Measurements from ENCODE around the gene KIRREL2. TPM values are rescaled to one million over a fixed set of nuclear protein-coding genes. Genes with fewer than 3 reads are reported as not detected.

Gene KIRREL2
- total RNA-seq, 2 donors from 2014 or later = 1.2 to 3.3 TPM

DNA sequence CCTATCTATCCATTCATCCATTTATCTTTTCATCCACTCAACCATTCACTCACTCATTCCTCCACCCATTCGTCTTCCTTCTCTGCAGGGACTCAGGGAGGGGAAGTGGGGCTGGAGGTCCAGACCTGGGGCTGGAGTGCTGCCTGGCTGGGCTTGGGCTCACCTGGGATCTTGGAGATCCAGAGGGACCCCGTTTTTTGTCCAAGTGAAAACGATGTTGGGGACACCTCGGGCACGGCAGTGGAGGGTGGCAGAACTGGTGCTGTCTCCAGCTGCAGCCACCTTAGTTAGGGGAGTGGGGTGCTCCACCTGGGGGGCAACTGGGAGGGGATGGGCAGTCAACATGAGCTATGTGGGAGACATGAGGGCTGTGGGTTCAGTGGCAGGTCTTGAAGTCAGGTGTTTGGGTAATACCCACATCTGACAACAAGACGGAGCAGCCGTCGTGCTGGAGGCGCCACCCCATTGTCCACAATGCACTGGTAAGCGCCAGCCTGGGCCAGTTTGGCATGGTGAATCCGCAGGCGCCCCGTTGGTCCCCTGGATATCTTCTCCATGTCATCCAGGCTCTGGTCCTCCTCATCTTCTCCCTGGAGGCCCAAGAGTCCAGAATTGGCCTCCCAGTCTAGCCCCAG is 14.6 kb upstream of the KIRREL2 start:
- ATAC-seq (no peak), DNase-seq (ENCODE audit: low spot score in 2 of 2) (no peak)
- Mint-ChIP-seq H3K36me3 (peaks cover 0 to 32% of the 10 kb centered on the region in 2 donors), H3K27ac (no peak overlapping the region), H3K9me3 (peaks cover 9% of the 10 kb centered on the region in 2 donors)

DNA sequence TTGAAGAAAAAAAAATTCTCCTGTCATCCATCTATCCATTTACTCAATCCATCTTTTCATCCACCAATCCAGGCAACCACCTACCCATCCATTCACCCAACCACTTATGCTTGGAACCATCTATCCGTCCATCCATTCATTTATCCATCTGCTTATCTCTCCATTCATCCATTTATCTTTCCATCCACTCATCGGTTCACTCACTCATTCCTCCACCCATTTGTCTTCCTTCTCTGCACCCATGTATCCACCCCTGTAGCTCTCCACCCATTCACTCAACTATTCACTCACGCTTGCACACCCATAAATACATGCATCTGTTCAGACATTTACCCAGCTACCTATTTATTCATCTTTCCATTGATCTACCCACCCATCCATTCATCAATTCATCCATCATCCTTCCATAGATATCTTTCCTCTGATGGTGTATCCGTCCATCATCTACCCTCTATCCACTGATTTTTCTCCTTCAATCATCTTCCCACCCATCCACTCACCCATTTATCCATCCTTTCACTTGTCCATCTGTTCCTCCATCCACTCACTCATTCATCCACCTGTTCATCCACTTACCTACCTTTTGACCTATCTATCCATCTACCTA is 13.9 kb upstream of the KIRREL2 start:
- peaks cover 9% of the 10 kb centered on the region in 2 donors for H3K9me3 Mint-ChIP-seq
- no peak overlapping the region for H3K27ac Mint-ChIP-seq
- no peak for DNase-seq (ENCODE audit: low spot score in 2 of 2)
- ATAC-seq = no peak
- peaks cover 0 to 32% of the 10 kb centered on the region in 2 donors for H3K36me3 Mint-ChIP-seq

GRCh38 chr19:35843676-35844481 is 12.8 kb upstream of the KIRREL2 start:
- DNase-seq (ENCODE audit: low spot score in 2 of 2) (no peak), ATAC-seq (no peak)
- H3K36me3 Mint-ChIP-seq = peaks cover 0 to 32% of the 10 kb centered on the region in 2 donors

DNA sequence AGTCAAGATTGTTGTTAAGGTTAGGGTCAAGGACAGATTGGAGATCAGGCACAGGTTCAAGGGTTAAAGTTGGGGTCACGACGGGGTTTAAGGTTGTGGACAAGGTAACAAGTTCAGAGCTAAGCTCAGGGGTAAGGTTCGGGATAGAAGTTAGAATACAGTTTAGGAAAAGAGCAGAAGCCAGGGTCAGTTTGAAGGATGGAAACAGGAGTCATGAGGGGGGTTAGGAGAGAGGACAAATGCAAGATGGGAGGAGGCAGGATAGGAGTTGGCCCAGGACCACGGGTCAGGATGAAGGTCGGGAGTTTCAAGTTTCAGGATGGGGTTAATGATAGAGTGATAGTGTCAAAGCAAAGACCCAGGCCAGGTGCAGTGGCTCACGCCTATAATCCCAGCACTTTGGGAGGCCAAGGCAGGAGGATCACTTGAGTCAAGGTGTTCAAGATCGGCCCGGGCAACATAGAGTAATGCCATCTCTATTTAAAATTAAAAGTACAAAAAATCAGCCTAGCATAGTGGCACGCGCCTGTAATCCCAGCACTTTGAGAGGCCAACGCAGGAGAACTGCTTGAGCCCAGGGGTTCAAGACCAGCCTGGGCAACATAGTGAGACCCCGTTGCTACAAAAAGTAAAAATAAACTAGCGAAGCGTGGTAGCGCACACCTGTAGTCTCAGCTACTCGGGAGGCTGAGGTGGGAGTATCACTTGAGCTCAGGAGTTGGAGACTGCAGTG is 12.1 kb upstream of the KIRREL2 start:
- no peak overlapping the region for H3K27ac Mint-ChIP-seq
- no peak for ATAC-seq
- peaks cover 9% of the 10 kb centered on the region in 2 donors for H3K9me3 Mint-ChIP-seq
- H3K36me3 Mint-ChIP-seq = peaks cover 0 to 32% of the 10 kb centered on the region in 2 donors
- no peak for DNase-seq (ENCODE audit: low spot score in 2 of 2)

More at GRCh38 chr19:35843676-35844481, 12.8 kb upstream of the KIRREL2 start:
- Mint-ChIP-seq H3K27ac (no peak overlapping the region), H3K9me3 (peaks cover 9% of the 10 kb centered on the region in 2 donors)

DNA sequence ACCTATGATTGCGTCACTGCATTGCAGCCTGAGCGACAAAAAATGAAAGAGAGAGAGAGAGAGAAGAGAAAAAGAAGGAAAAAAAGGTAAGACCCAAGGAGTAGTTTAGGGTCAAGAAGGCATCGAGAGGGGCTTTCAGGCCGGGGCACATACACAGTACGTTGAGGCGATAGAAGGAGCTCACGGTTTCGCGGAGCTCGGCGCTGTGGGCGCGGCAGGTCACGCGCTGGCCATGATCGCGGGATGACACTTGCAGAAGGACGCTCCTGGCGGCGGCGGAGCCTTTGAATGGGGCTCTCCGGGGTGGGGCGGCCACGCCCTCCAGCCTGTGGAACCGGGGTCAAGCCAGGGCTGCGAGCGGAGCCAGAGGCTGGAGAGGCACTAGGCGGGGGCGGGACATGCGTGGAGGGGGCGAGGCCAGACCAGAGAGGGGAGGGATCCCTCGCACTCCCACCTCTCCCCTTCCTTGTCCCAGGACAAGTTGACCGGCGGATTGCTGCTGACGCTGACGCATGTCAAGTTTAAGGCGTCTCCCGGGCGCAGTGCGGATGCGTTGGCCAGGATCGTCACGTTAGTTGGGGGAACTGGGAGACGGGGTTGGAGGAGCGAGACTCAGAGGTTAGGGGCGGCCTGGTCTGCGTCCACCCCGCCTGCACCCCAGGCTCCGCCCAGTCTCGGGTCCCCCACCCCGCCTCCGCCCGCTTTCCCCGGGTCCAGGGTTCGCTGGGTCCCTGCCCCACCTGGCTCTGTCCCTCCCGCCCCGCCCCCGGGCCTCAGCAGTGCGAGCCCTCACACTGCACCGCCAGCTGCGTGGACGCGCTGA is 11.3 kb upstream of the KIRREL2 start:
- peaks cover 9% of the 10 kb centered on the region in 2 donors for H3K9me3 Mint-ChIP-seq
- H3K36me3 Mint-ChIP-seq = peaks cover 0 to 32% of the 10 kb centered on the region in 2 donors
- H3K27ac Mint-ChIP-seq = no peak overlapping the region
- DNase-seq (ENCODE audit: low spot score in 2 of 2) = no peak
- ATAC-seq = peak; percentile 39 to 57

- Mint-ChIP-seq H3K36me3 (peaks cover 0 to 32% of the 10 kb centered on the region in 2 donors), H3K9me3 (peaks cover 9% of the 10 kb centered on the region in 2 donors), H3K27ac (no peak overlapping the region)
- ATAC-seq = peak; percentile 24 to 34
- no peak for DNase-seq (ENCODE audit: low spot score in 2 of 2)
Observed at GRCh38 chr19:35846038-35846668, 10.6 kb upstream of the KIRREL2 start.

DNA sequence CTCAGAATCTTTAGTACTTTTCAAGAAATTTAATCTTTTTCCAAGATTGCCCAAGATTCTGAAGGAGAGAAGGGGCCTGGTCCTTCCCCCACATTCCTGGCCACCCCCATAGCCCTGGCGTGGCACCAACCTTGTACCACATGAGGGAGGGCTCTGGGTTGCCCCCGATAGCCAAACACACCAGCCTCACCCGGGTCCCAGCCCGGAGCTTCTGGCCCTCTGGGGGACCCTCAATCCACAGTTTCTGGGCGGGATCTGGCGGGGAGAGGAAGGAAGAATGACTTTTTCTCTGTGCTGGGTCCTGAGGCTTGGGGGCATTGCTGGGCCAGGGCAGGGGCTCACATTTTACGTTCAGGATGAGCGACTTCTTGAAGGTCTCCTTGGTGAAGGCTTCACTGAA is 8.8 kb upstream of the KIRREL2 start:
- Mint-ChIP-seq H3K36me3 (peaks cover 0 to 26% of the 10 kb centered on the region in 2 donors), H3K9me3 (peaks cover 3 to 4% of the 10 kb centered on the region in 2 donors), H3K27ac (no peak overlapping the region)
- no peak for ATAC-seq
- DNase-seq (ENCODE audit: low spot score in 2 of 2) = no peak

GRCh38 chr19:35848486-35848885 is 8.2 kb upstream of the KIRREL2 start:
- Mint-ChIP-seq H3K27ac (no peak overlapping the region), H3K36me3 (peaks cover 0 to 20% of the 10 kb centered on the region in 2 donors), H3K9me3 (no peaks in the 10 kb centered on the region)
- ATAC-seq (no peak), DNase-seq (ENCODE audit: low spot score in 2 of 2) (no peak)

- no peak for DNase-seq (ENCODE audit: low spot score in 2 of 2)
- ATAC-seq = no peak
- Mint-ChIP-seq H3K36me3 (peaks cover 0 to 19% of the 10 kb centered on the region in 2 donors), H3K27ac (no peak overlapping the region), H3K9me3 (no peaks in the 10 kb centered on the region)
Observed at GRCh38 chr19:35848919-35849505, 7.7 kb upstream of the KIRREL2 start.

DNA sequence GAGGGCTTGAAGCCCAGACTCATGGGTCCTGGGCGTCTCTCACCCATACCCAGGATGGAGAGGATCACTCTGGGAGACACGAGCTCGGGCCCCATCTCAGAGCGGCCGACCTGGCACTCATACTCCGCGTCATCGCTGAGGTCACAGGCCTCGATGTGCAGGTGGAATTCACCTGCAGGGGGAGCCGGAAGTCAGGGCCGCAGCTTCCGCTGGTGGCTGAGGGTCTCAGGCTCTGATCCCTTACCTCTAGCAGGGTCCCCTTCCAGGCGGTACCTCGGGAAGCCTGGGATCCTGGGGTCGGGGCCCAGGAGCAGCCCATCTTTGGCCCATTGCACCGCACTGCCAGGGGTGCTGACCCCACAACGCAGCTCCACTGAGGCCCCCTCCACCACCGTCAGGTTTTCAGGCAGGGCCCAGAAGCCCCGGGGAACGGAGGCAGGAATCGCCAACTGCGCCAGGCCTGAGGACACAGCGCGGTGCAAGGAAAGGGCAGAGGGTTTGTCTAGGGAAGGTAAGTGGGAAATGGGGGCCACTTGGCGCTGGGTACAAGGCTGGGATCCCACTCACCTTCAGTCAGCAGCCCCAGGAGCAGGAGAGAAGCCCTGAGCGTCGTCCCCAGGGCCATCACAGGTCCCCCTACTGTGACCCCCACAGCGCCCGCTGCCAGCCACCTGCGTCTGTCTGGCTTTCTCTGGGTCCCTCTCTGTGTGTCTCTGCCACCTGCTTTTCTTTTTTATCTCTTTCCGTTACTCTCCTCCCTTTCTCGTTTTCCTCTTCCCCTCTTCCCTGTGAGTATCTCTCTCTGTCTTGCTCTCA is 5.3 kb upstream of the KIRREL2 start:
- no peak for DNase-seq (ENCODE audit: low spot score in 2 of 2)
- peak in 1 of 2 donors; percentile 22 for ATAC-seq
- no peak overlapping the region for H3K27ac Mint-ChIP-seq

GRCh38 chr19:35852029-35852780 is 4.5 kb upstream of the KIRREL2 start, which contains the start of gene NPHS1:
Gene NPHS1 (minus strand): TSS chr19:35852504. CDS start chr19:35851837, 667 bp downstream.
- H3K36me3 Mint-ChIP-seq = no peaks in the 10 kb centered on the region
- H3K9me3 Mint-ChIP-seq = no peaks in the 10 kb centered on the region
- ATAC-seq = no peak
- no peak for DNase-seq (ENCODE audit: low spot score in 2 of 2)
- no peak within 1 kb of the TSS for H3K27ac Mint-ChIP-seq

More for the DNA sequence above, 5.3 kb upstream of the KIRREL2 start:
- Mint-ChIP-seq H3K36me3 (peaks cover 0 to 4% of the 10 kb centered on the region in 2 donors), H3K9me3 (no peaks in the 10 kb centered on the region)

DNA sequence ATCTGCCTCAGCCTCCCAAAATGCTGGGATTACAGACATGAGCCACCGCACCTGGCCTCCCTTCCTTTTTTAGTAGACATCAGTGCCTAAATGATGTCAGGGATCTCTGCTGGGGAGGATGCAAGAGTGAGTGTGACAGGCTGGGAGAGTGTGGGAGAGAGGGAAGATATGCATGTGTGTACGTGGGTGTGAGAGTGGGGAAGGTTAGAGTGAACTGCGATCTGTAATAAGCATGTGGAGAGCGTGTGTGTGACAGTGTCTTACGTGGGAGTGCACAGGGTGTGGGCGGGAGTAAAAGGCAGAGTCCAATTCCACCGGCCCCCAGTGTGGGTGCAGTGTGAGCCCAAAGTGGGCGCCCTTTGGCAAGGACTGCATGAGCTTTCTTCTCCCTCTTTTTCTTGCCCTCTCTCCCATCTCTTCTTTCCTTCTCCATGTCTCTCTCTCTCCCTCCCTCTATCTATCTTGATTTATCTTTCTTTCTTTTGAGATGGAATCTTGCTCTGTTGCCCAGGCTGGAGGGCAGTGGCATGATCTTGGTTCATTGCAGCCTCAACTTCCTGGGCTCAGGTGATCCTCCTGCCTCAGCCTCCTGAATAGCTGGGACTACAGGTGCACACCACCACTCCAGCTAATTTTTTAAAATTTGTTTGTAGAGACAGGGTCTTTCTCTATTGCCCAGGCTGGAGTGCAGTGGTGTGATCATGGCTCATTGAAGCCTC is 3.5 kb upstream of the KIRREL2 start:
- Mint-ChIP-seq H3K36me3 (no peaks in the 10 kb centered on the region), H3K9me3 (no peaks in the 10 kb centered on the region), H3K27ac (no peak overlapping the region)
- ATAC-seq (no peak), DNase-seq (ENCODE audit: low spot score in 2 of 2) (no peak)

- H3K36me3 Mint-ChIP-seq = peaks cover 0 to 8% of the 10 kb centered on the region in 2 donors
- H3K9me3 Mint-ChIP-seq = no peaks in the 10 kb centered on the region
- DNase-seq (ENCODE audit: low spot score in 2 of 2) (no peak), ATAC-seq (no peak)
- H3K27ac Mint-ChIP-seq = no peak overlapping the region
Observed at GRCh38 chr19:35858311-35858710, 1.6 kb downstream of the KIRREL2 start.

Measured in activated naive CD4-positive, alpha-beta T cell treated with anti-CD3 and anti-CD28 coated beads, Interleukin-2, amount 50 U/mL, for 72 hours (primary cell).